ENCODE data around the gene ANKRD31.
"Not testable (repeated sequence)": the region's sequence is repeated elsewhere in the genome, so short reads cannot be mapped to it uniquely, and the experiment has no call there.

ANKRD31 gene, protein sequence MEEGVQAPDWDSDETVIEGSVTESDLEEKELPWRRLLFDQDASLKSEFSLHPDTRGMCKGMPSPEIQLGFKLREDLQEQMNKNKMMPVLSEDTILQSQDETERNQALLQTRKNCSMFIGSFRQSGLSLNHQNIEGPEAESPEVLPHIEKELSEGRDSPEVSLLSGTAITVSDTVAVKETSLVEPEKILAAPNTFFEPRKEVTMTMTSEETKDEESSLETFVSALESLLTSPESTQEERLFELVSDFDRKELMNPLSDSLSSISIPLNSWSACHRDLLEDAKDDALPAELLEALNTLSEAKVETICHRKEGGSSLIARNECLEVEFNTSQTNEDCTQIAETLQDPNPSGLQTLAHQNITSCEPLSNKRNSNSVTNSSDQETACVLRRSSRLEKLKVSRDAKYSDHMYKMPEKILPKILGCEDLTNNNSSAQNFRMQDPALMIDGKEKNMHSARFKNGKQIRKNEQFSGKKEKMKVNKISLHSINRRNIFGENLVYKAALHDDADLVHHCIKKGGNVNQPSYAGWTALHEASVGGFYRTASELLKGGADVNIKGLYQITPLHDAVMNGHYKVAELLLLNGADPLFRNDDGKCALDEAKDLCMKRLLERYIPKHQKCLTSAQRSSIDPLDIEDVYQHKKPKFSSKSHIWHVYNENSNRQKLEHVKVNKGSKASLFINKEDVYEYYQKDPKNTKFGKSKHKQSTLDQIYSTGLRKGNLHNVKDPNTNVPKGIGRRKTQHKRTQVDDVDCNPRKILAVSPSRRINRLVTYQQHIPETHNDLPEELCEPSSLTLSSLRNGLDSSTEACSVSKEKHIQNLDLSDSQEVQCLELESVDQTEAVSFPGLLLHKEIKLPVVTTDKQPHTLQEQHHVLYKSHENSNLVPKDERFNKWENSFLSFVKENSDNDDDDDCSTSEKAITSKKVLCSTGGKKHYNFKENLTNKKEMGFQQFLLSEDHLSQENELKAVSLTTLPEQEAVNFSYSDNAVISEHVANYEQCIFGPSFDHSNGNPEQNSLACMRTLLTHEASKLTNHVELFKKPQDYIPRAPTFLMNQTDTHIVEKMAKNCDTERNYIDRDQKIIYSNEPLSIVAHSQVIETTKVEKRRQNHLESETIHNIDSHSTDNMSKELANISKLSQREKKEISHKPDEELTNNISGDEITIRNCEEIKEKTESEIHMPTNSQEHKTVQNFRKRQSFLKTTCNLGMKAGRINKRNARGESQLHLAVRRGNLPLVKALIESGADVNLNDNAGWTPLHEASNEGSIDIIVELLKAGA (N-terminal part only)

GRCh38 chr5:75236322-75237316, at the start of gene ANKRD31:
ANKRD31 (minus strand) TSS chr5:75236878; CDS start chr5:75236686, 192 bp downstream.
- DNase-seq (ENCODE audit: low spot score), result peak; percentile 90

DNA sequence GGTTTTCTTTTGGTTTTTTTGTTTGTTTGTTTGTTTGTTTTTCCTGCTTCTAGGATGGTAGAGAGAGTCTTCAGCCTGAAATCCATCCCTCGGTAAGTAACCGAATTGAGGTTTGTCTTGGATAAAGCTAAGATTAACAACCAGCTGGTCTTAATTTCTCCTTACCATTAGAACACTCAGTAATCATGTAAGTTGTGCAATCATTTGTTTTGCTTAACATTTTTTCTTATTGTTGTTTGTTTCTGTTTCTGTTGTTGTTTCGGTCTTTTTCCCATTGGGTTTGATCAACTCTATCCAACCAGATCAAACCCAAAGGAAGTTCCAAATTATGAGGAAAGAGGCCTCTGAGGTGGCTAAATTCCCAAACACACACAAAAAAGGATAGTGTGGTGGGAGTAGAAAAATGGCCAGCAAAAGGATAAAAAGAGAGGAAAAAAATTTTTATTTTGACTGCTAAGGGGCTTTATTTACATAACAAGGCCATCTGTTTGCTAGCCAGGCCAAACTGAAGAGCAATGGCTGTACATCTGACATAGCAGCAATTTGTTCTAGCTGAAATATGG, 49.6 kb upstream of the ANKRD31 start:
- no peak for DNase-seq (ENCODE audit: low spot score)

- DNase-seq (ENCODE audit: low spot score), result no peak
These were observed 45.9 kb upstream of the ANKRD31 start for GRCh38 chr5:75282581-75282980.

DNA sequence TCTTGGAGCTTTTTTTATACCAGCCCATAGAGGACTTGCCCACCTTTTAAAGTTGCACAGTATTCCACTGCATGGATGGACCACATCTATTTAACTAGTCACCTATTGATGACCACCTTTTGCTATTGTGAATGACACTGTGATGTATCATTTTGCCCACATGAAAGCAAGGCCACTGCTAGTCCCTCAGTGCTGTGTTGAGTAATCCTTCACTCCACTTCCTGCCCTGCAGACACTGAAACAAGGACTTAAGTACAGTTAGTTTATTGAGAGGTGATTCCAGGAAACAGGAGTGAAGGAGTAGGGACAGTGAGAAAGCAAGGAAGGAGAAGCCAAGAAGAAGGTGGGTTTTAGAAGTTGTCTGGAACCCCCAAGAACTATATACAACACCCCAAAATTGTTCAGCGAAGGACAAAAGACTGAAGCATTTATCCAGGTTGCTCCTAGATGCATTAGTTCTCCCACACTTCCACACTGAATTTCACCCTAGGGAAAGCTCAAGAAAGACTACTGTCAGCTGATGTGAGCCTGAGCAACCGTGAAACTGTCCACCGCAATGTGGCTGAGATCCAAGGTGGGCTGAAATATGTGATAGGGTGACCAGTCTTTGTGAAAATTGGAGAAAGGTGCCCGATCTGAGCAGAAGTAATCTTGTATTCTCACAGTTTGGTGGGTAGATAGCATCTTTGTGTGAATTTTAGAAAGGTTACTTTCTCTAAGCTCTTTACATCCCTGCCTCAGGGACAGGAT, 45.2 kb upstream of the ANKRD31 start:
- no peak for DNase-seq (ENCODE audit: low spot score)

GRCh38 chr5:75279321-75279720, 42.6 kb upstream of the ANKRD31 start:
- no peak for DNase-seq (ENCODE audit: low spot score)

GRCh38 chr5:75277463-75277862, 40.8 kb upstream of the ANKRD31 start:
- DNase-seq (ENCODE audit: low spot score), result no peak

DNA sequence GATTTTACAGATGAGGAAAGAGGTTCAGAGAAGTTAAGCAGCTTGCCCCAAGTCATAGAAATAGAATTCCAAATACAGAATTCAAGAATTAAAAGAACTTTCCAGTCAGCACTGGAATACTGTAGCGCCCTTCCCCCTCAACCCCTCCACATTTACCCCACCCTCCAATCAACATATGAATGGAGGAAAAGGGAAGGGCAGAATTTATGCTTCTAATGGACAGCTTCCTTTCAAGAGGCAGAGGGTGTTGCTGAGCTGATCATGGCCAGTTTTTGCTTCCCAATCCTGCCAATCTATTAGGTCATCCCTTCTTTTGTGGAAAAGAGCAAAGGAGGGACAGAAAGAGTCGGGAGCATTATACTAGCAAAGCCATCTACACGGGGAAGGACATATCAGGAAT, 39.1 kb upstream of the ANKRD31 start:
- DNase-seq (ENCODE audit: low spot score), result no peak

DNA sequence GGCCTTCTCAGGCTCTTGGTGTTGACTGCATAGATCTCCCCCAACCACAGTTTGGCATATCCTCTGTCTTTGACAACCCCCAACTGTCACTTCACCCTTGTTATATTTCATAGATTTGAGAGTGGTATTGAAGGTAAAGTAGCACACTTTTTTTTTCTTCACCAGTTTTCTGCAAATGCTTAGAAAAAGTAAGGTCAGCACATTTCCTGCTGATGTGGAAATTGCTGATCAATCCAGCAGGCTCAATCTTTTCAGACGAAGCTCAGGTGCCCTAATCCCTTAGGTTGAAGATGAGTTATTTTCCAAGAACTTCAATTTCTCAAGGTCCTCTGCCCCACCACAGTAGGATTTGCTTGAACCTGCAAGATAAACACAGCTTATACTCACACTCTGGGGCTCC, 38.5 kb upstream of the ANKRD31 start:
- DNase-seq (ENCODE audit: low spot score), result no peak

DNA sequence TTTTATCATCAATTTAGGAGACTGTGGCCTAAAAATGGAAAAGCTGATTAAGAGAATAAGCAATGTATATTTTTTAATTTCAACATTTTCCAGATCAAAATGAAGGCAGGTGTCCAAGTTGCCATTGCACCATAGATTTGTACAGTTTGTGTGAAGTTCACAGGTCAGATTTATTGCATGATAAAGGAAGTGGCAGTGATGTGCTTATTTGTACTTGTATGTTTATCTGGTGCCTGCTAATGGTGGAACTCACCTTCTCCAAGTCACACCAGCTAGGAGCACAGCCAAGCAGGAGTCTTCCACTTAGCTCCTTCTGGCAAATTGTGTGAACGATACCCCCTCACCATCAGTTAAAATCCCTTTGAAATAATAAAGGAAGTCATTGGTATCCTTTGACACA, 37.8 kb upstream of the ANKRD31 start:
- no peak for DNase-seq (ENCODE audit: low spot score)

DNA sequence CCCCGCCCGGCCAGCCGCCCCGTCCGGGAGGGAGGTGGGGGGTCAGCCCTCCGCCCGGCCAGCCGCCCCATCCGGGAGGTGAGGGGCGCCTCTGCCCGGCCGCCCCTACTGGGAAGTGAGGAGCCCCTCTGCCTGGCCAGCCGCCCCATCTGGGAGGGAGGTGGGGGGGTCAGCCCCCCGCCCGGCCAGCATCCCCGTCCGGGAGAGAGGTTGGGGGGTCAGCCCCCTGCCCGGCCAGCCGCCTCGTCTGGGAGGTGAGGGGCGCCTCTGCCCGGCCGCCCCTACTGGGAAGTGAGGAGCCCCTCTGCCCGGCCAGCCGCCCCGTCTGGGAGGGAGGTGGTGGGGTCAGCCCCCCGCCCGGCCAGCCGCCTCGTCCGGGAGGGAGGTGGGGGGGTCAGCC, 33.9 kb upstream of the ANKRD31 start:
- not testable (repeated sequence) for DNase-seq (ENCODE audit: low spot score)

DNA sequence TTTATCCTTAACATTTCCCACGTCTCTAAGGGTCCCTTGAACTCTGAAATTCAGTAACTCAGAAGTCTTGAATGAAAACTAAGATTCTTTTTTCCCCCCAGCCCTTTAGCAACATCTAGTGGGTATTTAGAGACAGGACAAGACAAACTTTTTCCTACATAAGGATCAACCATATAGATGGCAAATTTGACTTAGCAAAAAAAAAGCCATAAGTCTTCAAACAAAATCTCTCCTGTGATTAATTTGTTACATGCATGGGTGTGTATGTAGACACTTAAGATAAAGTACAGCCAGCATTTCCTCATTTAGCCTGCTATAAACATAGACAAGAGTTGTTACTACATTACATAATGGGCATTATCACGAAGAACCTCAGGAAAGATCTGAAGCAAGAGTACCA, 29.1 kb upstream of the ANKRD31 start:
- DNase-seq (ENCODE audit: low spot score), result peak; percentile 21

DNA sequence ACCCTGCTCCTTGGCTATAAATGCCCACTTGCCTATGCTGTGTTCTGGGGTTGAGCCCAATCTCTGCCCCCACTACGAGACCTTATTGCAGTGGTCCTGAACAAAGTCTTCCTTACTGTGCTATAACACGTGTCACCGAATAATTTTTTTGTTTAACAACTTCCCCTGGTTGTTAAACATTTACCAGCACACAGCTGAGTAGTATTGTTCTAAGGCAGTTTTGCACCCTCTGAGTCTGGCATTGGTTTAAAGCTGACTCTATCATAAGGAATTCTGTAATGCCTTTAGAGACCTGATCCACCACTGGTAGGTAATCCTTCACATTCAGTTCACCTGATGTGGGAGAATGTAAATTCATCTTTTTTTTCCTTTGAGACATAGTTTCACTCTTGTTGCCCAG, 25.6 kb upstream of the ANKRD31 start:
- no peak for DNase-seq (ENCODE audit: low spot score)

GRCh38 chr5:75260708-75261107, 24.0 kb upstream of the ANKRD31 start:
- no peak for DNase-seq (ENCODE audit: low spot score)

GRCh38 chr5:75250452-75250851, 13.8 kb upstream of the ANKRD31 start:
- not testable (repeated sequence) for DNase-seq (ENCODE audit: low spot score)

- DNase-seq (ENCODE audit: low spot score), result no peak
These were observed 8.3 kb upstream of the ANKRD31 start for GRCh38 chr5:75245023-75245422.

DNA sequence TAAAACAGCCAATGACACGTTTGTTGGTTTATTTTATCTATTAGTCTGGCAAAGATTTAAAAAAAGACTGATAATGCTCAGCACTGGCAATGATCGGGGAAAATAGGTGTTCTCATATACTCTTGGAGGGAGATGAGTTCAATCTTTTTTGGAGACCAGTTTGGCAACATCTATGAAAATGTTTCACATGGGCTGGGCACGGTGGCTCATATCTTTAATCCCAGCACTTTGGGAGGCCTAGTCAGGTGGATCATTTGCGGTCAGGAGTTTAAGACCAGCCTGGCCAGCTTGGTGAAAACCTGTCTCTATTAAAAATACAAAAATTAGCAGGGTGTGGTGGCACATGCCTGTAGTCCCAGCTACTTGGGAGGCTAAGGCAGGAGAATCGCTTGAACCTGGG, 6.8 kb upstream of the ANKRD31 start:
- DNase-seq (ENCODE audit: low spot score), result no peak

- no peak for DNase-seq (ENCODE audit: low spot score)
These were observed 6.4 kb upstream of the ANKRD31 start for GRCh38 chr5:75243100-75243499.

DNA sequence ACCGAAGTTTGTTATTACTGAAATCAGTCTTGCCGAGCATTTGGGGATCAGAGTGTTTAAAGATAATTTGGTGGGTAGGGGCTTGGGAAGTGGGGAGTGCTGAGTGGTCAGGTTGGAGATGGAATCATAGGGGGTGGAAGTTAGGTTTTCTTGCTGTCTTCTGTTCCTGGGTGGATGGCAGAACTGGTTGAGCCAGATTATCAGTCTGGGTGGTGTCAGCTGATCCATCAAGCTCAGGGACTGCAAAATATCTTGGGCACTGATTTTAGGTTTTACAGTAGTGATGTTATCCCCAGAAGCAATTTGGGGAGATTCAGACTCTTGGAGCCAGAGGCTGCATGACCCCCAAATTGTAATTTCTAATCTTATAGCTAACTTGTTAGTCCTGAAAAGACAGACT, 5.4 kb upstream of the ANKRD31 start:
- DNase-seq (ENCODE audit: low spot score), result no peak

GRCh38 chr5:75239681-75240080, 3.0 kb upstream of the ANKRD31 start:
- no peak for DNase-seq (ENCODE audit: low spot score)

DNA sequence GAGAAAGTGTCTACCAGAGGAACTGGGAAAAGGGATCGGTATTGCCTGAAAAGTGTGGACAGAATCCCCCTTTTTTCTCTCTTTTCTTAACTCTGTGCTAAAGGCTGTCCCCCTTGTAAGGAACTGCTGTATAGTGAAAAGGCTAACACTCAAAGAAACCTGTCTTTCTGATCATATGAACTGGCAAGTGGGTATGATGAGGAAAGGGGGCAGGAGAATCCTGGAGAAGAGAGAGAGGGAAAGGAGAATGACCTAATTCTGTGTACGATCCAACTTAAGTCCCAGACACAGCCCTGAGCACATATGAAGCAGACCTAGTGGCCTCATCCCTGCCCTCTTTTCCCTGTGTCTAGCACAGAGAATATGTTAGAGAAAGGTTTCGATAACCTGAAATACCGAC, 967 bp downstream of the ANKRD31 start:
- no peak for DNase-seq (ENCODE audit: low spot score)
